Fibroblast of skin of right biceps (primary cell): ENCODE results near the gene LAYN.

ENCODE experiments used
- DNase-seq: peaks from one replicate; pipeline ENCODE4 v3.0.0-alpha.2; 2013

LAYN gene

DNA sequence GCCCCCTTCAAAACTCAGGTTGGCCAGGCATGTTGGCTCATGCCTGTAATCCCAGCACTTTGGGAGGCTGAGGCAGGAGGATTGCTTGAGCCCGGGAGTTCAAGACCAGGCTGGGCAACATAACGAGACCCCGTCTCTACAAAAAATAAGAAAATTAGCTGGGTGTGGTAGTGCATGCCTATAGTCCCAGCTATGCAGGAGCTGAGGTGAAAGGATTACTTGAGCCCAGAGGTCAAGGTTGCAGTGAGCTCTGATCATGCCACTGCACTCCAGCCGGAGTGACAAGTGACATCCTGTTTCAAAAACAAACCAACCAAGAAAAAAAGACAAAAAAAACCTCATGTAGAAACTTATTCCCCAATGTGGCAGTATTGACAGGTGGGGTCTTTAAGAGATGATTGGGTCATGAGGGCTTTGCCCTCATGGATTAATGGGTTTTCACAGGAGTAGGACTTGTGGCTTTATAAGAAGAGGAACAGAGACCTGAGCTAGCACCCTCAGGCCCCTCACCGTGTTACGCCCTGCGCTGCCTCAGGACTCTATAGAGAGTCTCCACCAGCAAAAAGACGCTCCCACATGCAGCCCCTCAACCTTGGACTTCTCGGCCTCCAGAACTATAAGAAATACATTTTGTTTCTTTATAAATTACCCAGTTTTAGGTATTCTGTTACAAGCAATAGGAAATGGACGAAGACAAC, 22.3 kb downstream of the LAYN start:
- DNase-seq, result no peak

DNA sequence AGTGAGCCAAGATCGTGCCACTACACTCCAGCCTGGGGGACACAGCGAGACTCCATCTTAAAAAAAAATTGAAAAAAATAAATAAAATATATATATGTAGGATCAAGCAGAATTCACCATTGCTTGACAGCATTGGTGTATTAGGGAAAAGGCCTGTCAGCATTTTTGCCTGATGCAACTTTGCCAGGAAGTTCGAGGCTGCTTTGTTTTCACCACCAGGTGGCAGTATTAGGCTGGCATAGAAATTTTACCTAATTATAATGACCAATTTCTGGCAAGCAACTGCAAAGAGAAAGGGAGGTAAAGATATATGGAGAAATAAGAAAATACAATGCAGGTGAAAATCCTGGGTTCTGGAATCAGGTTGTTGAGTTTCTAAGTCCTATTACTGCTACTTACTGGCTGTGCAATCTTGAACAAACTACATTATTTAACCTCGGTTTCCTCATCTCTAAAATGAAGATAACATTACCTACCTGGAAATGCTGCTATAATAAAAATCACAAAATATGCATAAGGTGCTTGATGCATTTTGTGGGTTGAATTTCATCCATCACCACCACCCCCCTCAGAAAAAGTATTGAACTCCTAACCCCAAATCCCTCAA, 24.7 kb downstream of the LAYN start:
- DNase-seq, result peak; percentile 79

DNA sequence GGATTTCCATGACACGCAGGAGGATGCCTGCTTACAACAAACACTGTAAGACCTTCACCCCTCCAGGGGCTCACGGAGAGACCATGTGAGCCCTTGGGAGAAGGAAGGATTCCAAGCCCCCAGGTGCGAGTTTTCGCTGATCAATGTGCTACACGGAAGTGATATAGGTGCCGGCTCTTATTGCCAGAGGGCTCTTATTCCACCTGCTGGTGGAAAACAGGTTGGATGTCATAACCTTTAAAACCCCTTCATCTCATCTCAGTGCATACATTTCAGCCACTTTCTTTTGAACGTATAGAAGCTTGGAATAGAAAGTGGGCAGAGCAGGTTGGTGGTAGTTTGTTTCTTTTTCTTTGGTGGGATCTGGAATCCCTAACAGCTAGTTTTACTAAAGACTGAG, 25.8 kb downstream of the LAYN start:
- no peak for DNase-seq

- DNase-seq, result peak; percentile 75
Measured at GRCh38 chr11:111569476-111569875, 29.0 kb downstream of the LAYN start.

DNA sequence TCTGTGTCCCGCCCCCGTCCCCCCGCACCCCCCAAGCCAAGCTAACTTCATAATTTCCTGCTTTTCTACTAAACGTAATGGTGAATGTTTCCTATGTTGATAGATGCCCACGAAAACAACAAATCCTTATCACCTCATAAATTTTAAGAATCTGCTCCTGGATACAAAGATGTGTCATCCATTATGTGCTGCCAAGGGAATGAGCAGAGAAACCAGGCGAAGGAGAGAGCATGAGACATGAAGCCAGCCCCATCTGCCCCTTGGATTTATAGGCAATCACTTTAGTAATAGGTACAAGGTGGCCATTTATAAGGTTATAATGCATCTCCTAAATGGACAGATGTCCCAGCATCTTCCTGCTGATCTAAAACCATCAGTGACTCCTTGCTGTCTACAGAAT, 30.3 kb downstream of the LAYN start:
- no peak for DNase-seq

DNA sequence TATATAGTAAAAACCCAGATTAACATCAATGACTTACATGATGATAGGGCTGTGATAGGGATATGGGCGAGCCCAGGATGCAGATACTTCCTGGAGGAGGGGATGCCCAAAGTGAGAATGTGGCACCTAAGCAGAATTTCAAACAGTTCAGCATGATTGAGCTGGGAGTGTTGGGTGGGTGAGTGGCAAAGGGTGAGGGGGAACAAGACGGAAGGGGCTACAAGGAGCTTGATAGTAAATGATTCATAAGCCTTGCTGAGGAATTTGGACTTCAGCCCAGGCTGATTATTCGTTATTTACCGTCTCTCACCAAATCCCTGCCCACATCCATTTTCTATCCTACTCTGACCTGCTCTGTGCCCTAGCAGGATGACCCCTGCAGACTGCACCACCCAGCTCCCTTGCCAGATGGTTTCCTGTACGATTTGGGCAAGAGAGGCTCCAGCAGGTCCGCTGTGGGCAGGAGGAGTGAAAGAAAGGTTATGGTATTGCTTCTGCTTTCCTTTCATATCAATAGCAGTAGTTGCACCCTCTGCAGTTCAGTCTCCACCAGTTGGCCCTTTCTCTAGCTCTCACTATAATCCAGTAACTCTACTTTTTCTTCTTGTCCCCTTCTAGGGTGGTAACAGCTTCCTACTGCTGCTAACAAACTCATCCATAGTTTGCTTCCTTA, 31.4 kb downstream of the LAYN start:
- peak; percentile 56 for DNase-seq

GRCh38 chr11:111572581-111572980, 32.1 kb downstream of the LAYN start:
- no peak for DNase-seq

GRCh38 chr11:111573821-111574249, 33.3 kb downstream of the LAYN start:
- peak; percentile 24 for DNase-seq

DNA sequence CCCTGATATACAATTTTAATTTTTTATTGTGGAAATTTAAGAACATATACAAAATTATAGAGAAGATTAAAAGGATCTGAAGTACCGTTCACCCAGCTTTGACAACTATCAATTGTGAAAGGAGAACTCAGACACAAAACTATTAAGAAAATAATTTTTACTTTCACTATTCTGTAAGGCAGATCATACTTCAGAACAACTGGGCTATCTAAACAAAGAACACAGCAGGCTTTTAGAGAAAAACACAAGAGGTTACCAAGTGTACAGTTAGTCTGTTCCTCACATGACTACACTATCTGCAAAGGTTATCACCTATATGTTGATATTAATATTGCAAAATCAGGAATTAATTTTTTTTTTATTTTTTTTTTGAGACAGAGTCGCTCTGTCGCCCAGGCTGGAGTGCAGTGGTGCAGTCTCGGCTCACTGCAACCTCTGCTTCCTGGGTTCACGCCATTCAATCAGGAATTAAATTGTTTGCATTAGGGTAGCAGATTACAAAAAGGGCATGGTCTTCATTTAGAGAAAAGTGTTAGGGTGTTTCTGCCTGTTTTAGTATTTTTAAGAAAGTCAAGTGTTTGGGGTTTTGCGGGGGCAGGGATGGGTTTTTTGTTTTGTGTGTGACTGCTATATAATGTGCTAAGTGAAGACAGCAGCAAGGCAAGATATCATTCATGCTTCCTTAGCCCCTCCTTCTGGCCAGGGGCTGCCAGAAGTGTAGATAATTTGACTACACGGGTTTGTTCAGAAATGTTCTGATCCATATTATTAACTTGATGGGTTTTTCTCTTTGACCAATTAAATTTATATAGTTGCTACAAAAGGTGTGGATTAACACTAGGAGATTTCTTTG, 34.1 kb downstream of the LAYN start:
- DNase-seq, result peak; percentile 27

- no peak for DNase-seq
Measured at GRCh38 chr11:111575740-111576139, 35.2 kb downstream of the LAYN start.

DNA sequence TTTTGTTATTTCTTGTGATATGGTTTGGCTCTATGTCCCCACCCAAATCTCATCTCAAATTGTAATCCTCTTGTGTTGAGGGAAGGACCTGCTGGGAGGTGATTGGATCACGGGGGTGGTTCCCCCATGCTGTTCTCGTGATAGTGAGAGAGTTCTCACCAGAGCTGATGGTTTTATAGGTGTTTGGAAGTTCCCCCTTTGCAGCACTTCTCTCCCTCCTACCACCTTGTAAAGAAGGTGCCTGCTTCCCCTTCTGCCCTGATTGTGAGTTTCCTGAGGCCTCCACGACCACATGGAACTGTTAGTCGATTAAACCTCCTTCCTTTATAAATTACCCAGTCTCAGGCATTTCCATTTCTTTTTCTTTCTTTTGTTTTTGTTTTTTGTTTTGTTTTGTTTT, 37.3 kb downstream of the LAYN start:
- no peak for DNase-seq

DNA sequence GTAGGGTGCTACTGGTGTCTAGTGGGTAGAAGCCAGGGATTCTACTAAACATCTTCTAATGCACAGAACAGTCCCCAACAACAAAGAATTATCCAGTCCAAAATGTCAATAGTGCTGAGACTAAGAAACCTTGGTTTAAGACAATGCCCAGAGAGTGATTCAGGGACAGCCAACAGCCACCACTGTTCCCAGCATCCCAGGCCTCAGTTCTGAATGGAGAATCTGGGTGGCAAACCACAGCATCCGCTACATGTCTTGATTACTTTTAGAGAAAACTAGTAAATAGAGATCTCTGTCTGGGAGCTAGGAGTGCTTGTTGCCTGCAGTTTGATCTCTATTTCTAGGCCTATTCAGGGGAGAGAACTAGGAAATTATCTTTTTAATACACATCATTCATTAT, 40.8 kb downstream of the LAYN start:
- DNase-seq, result no peak

GRCh38 chr11:111582163-111582562, 41.6 kb downstream of the LAYN start:
- DNase-seq, result no peak

GRCh38 chr11:111582881-111583280, 42.4 kb downstream of the LAYN start:
- no peak for DNase-seq

GRCh38 chr11:111585371-111585770, 44.9 kb downstream of the LAYN start:
- peak; percentile 91 for DNase-seq

DNA sequence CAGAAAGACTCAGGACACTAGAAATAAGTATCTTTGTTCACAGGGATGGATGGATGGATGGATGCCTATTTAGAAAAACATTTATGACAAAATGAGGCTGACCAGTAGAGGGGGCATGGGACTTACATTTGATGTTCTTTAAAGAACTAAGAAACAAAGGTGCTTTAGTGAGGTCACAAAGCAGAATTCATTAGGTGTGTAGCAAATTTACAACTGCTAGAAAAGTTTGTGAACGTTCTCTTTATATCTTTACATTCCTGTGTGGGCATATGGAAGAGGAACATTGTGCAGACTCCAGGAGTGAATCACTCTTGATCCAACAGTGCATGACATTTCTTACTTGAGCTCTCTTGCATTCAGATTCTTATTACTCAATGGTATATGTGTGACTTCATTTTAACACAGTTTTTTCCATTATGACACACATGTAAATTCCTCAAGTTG, 45.9 kb downstream of the LAYN start:
- DNase-seq, result peak; percentile 56

DNA sequence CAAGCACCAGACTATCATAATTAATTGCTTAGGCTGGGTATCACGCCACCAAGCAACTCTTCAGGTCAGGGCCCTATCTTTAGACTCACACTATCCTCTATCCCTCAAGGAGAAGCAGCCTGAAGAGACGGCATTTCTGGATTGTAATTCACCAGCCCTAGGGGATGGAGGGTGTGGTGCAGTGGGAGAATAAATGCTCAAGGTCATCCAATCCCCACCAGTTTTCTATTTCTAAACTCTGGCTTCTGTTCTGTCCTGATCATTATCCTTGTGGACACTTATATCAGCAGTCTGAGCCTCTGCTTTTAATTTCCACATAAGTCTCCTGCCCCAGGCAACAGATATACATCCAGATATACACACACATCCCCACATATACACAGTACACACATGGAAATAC, 48.6 kb downstream of the LAYN start:
- no peak for DNase-seq

GRCh38 chr11:111589886-111590499, 49.5 kb downstream of the LAYN start:
- DNase-seq, result no peak

DNA sequence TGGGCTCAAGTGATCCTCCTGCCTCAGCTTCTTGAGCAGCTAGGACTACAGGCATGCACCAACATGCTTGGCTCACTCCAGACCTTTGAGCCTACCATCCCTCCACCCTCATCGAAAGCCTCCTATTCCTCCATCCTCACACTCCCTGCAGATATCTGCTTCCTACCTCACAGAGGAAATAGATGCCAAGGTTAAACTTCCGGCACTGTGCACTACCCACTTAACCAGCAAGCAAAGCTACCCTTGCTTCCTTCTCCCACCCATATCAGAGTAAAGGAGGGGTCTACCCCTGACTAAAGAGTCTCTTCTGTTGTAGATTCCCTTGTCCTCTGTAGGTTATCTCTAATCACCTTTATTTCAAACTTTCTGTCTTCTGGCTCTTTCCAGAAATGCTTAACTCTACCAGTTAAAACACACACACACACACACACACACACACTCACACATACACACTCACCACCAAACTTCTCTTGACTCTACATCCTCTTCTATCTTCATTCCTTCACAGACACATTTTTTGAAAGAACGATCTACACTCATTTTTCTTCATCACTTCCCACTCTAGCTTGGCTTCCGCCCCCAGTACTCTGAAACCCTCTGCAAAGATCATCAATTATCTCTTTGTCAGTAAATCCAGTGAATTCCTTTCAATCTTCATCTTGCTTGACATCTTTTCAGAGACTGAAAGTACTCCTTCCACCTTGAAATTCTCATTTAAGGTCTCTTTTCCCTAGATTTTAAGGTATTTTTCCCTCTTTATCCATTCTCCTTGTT, 50.9 kb downstream of the LAYN start:
- DNase-seq, result no peak

DNA sequence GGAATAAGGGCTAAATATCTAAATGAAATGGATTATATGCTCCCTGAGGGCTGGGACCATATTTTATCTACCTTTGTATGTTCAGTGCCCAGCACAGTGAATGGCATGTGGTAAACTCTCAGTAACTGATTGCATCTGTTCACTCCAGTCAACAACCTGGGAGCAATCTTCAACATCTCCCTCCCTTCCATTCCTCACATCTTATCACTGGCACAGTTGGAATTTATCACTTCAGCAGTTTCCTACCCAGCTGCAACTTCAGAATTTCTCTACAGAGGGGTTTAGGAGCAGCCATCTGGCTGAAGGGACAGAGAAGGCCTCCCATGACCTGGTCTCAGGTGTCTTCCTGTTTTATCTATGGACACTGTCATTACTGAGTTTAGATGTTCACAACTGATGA, 52.0 kb downstream of the LAYN start:
- DNase-seq, result no peak

GRCh38 chr11:111596319-111596718, 55.8 kb downstream of the LAYN start:
- no peak for DNase-seq

GRCh38 chr11:111598148-111598547, 57.6 kb downstream of the LAYN start:
- DNase-seq, result no peak
